HepG2 (cell line): ENCODE measurements around the gene TFF2. TPM values are rescaled to one million over a fixed set of nuclear protein-coding genes. Genes with fewer than 3 reads are reported as not detected.
A peak's percentile ranks its signal among the peaks of the same experiment; 100 is the strongest.

Experiments
- ATAC-seq: fragments of 200-7000 bp; cut with Tn5 transposase; 3 replicates; pipeline ENCODE4 v1.9.1; 2020; ENCODE audit warnings: mild to moderate bottlenecking, moderate library complexity
- BruUV-seq: library from RNA; stranded (reverse); fragments of 400-500 nt; replicated peaks from 2 replicates; lab custom pipeline; 2021; lab: Mats Ljungman, UMichigan
- CTCF ChIA-PET: fragments of 300-600 bp; formaldehyde crosslinking; extraction: SDS; loops from one replicate; lab custom pipeline; 2021; ENCODE audit warnings: low total read pairs, inconsistent platforms, low intra/inter-chr PET ratio; lab: Yijun Ruan, JAX
- POLR2A ChIA-PET: fragments of 350-600 bp; sonication (Branson Sonifier 250); formaldehyde crosslinking; loops from one replicate; lab custom pipeline; 2020; ENCODE audit warnings: antibody characterized with exemption, inconsistent platforms; lab: Yijun Ruan, JAX
- DNase-seq: peaks from one replicate; pipeline ENCODE4 v3.0.0-alpha.2; 2015; ENCODE audit warnings: low spot score
- FAIRE-seq: peaks from 3 replicates; lab custom pipeline; 2011; peaks lifted over from hg19 to GRCh38; lab: Jason Lieb, UNC
- H2AFZ ChIP-seq: one replicate; pipeline ENCODE4 v1.6.1; 2011; ENCODE audit warnings: low read length, inconsistent platforms
- H3K27ac ChIP-seq: fragments of 300-600 bp; 3 replicates; pipeline ENCODE4 v1.8.0; 2011; ENCODE audit warnings: mixed run types, mild to moderate bottlenecking, mixed read lengths, low read length, inconsistent platforms; ENCODE audit not compliant: insufficient read depth; ENCODE audit errors: extremely low read length
- H3K27me3 ChIP-seq, 2 experiments: fragments of 200-600 bp in 1 of 2; 2 replicates in 1 of 2; 3 replicates in 1 of 2; pipeline versions ENCODE4 v1.6.0 to v1.8.0; 2011; ENCODE audit warnings: low read length in 2 of 2, mild to moderate bottlenecking in 2 of 2, moderate library complexity in 2 of 2, inconsistent platforms in 1 of 2; ENCODE audit not compliant: insufficient read depth in 2 of 2, control insufficient read depth in 1 of 2
- H3K36me3 ChIP-seq, 2 experiments: fragments of 200-600 bp in 1 of 2; replicated peaks in 1 of 2; 2 replicates in 1 of 2; 3 replicates in 1 of 2; pipeline versions ENCODE4 v1.5.1 to v1.8.0; 2011; ENCODE audit warnings: low read length in 2 of 2, inconsistent platforms in 1 of 2; ENCODE audit not compliant: insufficient read depth in 2 of 2, control insufficient read depth in 1 of 2
- H3K4me1 ChIP-seq: 2 replicates; pipeline ENCODE4 v1.5.1; 2012; ENCODE audit warnings: low read length, inconsistent platforms; ENCODE audit not compliant: insufficient read depth
- H3K4me2 ChIP-seq: 2 replicates; pipeline ENCODE4 v1.6.0; 2011; ENCODE audit warnings: low read depth, low read length, inconsistent platforms
- H3K4me3 ChIP-seq, 3 experiments: fragments of 200-600 bp in 1 of 3; sonication (generic), shearing (Covaris generic) in 1 of 3; replicated peaks in 1 of 3; 2 replicates each; pipeline ENCODE4 v1.5.1; 2011 to 2016; ENCODE audit warnings: low read length in 3 of 3, inconsistent platforms in 2 of 3, low read depth in 2 of 3, mild to moderate bottlenecking in 2 of 3, control low read depth in 1 of 3, mixed read lengths in 1 of 3; ENCODE audit not compliant: insufficient read depth in 1 of 3
- H3K79me2 ChIP-seq: one replicate; pipeline ENCODE4 v1.6.1; 2011; ENCODE audit warnings: low read length, inconsistent platforms; ENCODE audit not compliant: insufficient read depth
- H3K9ac ChIP-seq: 2 replicates; pipeline ENCODE4 v1.6.0; 2011; ENCODE audit warnings: mild to moderate bottlenecking, low read depth, low read length, inconsistent platforms; ENCODE audit not compliant: insufficient read depth
- H3K9me3 ChIP-seq: 2 replicates; pipeline ENCODE4 v1.5.1; 2012; ENCODE audit warnings: mild to moderate bottlenecking, low read length
- H4K20me1 ChIP-seq: 2 replicates; pipeline ENCODE4 v1.6.0; 2011; ENCODE audit warnings: inconsistent platforms, mild to moderate bottlenecking, low read length, moderate library complexity; ENCODE audit not compliant: insufficient read depth
- AGO2 ChIP-seq: fragments of 200-400 bp; formaldehyde crosslinking; optimal IDR thresholded peaks from 2 replicates; pipeline ENCODE3; 2017; ENCODE audit warnings: mild to moderate bottlenecking, low read depth, low read length, moderate library complexity
- CEBPG ChIP-seq: IDR thresholded peaks from 2 replicates; pipeline ENCODE4 v1.6.1; 2016
- CHD4 ChIP-seq: fragments of 200-600 bp; sonication (generic); IDR thresholded peaks from 2 replicates; pipeline ENCODE4 v1.7.0; 2017; ENCODE audit warnings: mild to moderate bottlenecking, low read length, borderline replicate concordance
- HNRNPH1 ChIP-seq: fragments of 200-400 bp; formaldehyde crosslinking; optimal IDR thresholded peaks from 2 replicates; pipeline ENCODE3; 2017; ENCODE audit warnings: mild to moderate bottlenecking, low read depth, low read length
- IKZF4 ChIP-seq: sonication (generic); formaldehyde crosslinking; IDR thresholded peaks from 2 replicates; pipeline ENCODE4 v1.5.1; 2020; ENCODE audit warnings: borderline replicate concordance, mild to moderate bottlenecking, low read depth, missing genetic modification reagents; ENCODE audit errors: not compliant biosample characterization
- KDM1A ChIP-seq: IDR thresholded peaks from 2 replicates; pipeline ENCODE4 v1.6.1; 2016; ENCODE audit warnings: missing compliant biosample characterization
- MIER2 ChIP-seq: IDR thresholded peaks from 2 replicates; pipeline ENCODE4 v1.6.1; 2016; ENCODE audit warnings: missing biosample characterization, missing genetic modification reagents
- MIER3 ChIP-seq: IDR thresholded peaks from 2 replicates; pipeline ENCODE4 v1.6.1; 2016; ENCODE audit warnings: missing compliant biosample characterization, borderline replicate concordance
- SIN3B ChIP-seq: fragments of 150-350 bp; IDR thresholded peaks from 2 replicates; pipeline ENCODE4 v1.6.1; 2014; ENCODE audit warnings: low read length
- TCF7 ChIP-seq: sonication (generic); IDR thresholded peaks from 2 replicates; pipeline ENCODE4 v1.6.1; 2016; ENCODE audit warnings: antibody characterized with exemption, low read depth
- ZNF224 ChIP-seq: sonication (generic); formaldehyde crosslinking; IDR thresholded peaks from 2 replicates; pipeline ENCODE4 v1.5.0; 2020; ENCODE audit warnings: mild to moderate bottlenecking, missing genetic modification reagents
- ZNF296 ChIP-seq: sonication (generic); formaldehyde crosslinking; conservative IDR thresholded peaks from 2 replicates; pipeline ENCODE4 v1.5.0; 2020; ENCODE audit warnings: mild to moderate bottlenecking, missing genetic modification reagents
- ZNF44 ChIP-seq: sonication (generic); formaldehyde crosslinking; IDR thresholded peaks from 2 replicates; pipeline ENCODE4 v1.5.1; 2020; ENCODE audit warnings: mild to moderate bottlenecking, missing genetic modification reagents
- ZNF468 ChIP-seq: sonication (generic); formaldehyde crosslinking; IDR thresholded peaks from 2 replicates; pipeline ENCODE4 v1.8.0; 2022; ENCODE audit warnings: mild to moderate bottlenecking, moderate library complexity, missing genetic modification reagents
- ZNF558 ChIP-seq: sonication (generic); formaldehyde crosslinking; IDR thresholded peaks from 2 replicates; pipeline ENCODE4 v1.9.0; 2022; ENCODE audit warnings: mild to moderate bottlenecking, missing genetic modification reagents, borderline replicate concordance
- ZNF605 ChIP-seq: sonication (generic); formaldehyde crosslinking; IDR thresholded peaks from 2 replicates; pipeline ENCODE4 v1.8.0; 2022; ENCODE audit warnings: mild to moderate bottlenecking, missing genetic modification reagents
- ZNF629 ChIP-seq: sonication (generic); formaldehyde crosslinking; conservative IDR thresholded peaks from 2 replicates; pipeline ENCODE4 v1.5.0; 2020; ENCODE audit warnings: missing genetic modification reagents
- ZNF788 ChIP-seq: sonication (generic); formaldehyde crosslinking; IDR thresholded peaks from 2 replicates; pipeline ENCODE4 v1.5.0; 2020; ENCODE audit warnings: mild to moderate bottlenecking, missing genetic modification reagents, borderline replicate concordance
- WGBS: methylation state at CpG from one replicate; pipeline ENCODE4 v1.1.6; 2017; ENCODE audit warnings: low lambda C conversion rate; 5-methylcytosine and 5-hydroxymethylcytosine counted together
- in situ Hi-C: cut with HindIII; loops from 2 replicates; pipeline ENCODE4 v1.10.0; 2017; ENCODE audit warnings: low pct_unique_long_range_greater_than_20kb; ENCODE audit not compliant: extremely low pct_ligation_motif_present
- intact Hi-C: fragments of 100-400 bp; cut with micrococcal nuclease; formaldehyde crosslinking; loops from one replicate; pipeline ENCODE4 v1.10.0; 2022; ENCODE audit not compliant: unreplicated experiment
- polyA plus RNA-seq, 8 experiments: library from polyadenylated mRNA; depleted of rRNA in 3 of 8; stranded (reverse) in 7 of 8; unstranded in 1 of 8; fragments of >200 nt; fragmentation: Illumina TruSeq in 4 of 8; extraction: Trizol in 4 of 8; gene quantifications; 2 replicates each; pipeline versions ENCODE4 v1.2.1 to v1.2.3, GENCODE V29; 2011 to 2016; ENCODE audit warnings: low read depth in 4 of 8, missing spikeins in 1 of 8, mixed read lengths in 1 of 8; ENCODE audit not compliant: insufficient read depth in 1 of 8
- total RNA-seq, 5 experiments: library from RNA; depleted of rRNA; stranded (reverse); fragments of >200 nt; fragmentation: Illumina TruSeq; extraction: Trizol; gene quantifications; 2 replicates each; pipeline ENCODE4 v1.2.3, GENCODE V29; 2016; ENCODE audit warnings: low read depth in 1 of 5
- TF ChIP-seq, protein P1 (sequence below): sonication (generic); formaldehyde crosslinking; IDR thresholded peaks from 2 replicates; pipeline ENCODE4 v1.4.0; 2020; ENCODE audit warnings: missing genetic modification reagents
- TF ChIP-seq, protein P2 (sequence below): sonication (generic); formaldehyde crosslinking; conservative IDR thresholded peaks from 2 replicates; pipeline ENCODE4 v1.5.0; 2020; ENCODE audit warnings: missing genetic modification reagents

TFF2 gene
- total and polyA plus RNA-seq, 2 of the 13 experiments (the other 11 are each of a cell fraction or from before 2014, with no cell fraction given) = 1.5 TPM; not detected in 1

DNA sequence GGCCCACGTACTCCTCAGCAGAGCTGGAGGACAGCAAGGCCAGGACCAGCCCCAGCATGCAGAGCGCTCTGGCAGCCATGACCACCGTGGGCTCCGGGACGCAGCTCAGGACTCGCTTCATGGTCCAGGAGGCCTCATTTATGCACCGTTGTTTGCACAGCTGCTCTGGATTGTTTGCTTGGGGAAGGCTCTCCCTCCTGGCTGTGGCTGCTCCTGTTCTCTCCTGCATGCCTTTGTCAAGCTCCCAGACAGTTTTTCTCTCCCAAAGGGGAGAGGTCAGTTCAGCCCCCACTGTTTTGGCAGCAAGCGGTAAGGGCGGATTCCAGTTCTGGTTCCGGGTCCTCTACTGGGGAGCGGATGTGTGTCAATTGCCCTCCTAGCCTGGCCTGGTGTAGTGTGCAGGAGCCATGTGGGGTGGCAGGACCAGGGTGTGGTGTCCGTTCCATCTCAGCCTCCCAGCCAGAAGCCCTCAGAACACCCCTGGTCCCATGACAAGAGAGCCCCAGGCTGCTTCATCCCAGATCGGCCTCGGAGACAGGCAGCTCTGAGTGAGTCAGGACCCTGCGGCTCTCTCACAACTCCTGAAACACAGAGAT, 35.4 kb downstream of the TFF2 start, which contains the start of gene TFF3 (continued):
- TF ChIP-seq CHD4 (peak; percentile 52; the same call in 1 of the 2 replicates), AGO2 (no peak), IKZF4 (no peak), ZNF788 (0 out of 2 replicates have a peak, but pooled peaks have one; percentile 57), MIER3 (0 out of 2 replicates have a peak, but pooled peaks have one; percentile 37), ZNF605 (CRISPR knock-in tag) (0 out of 2 replicates have a peak, but pooled peaks have one; percentile 1), SIN3B (no peak), ZNF558 (no peak), MIER2 (CRISPR knock-in tag) (no peak)
- TF ChIP-seq, protein P1, sequence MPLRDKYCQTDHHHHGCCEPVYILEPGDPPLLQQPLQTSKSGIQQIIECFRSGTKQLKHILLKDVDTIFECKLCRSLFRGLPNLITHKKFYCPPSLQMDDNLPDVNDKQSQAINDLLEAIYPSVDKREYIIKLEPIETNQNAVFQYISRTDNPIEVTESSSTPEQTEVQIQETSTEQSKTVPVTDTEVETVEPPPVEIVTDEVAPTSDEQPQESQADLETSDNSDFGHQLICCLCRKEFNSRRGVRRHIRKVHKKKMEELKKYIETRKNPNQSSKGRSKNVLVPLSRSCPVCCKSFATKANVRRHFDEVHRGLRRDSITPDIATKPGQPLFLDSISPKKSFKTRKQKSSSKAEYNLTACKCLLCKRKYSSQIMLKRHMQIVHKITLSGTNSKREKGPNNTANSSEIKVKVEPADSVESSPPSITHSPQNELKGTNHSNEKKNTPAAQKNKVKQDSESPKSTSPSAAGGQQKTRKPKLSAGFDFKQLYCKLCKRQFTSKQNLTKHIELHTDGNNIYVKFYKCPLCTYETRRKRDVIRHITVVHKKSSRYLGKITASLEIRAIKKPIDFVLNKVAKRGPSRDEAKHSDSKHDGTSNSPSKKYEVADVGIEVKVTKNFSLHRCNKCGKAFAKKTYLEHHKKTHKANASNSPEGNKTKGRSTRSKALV = no peak

- DNase-seq (peak; percentile 62), FAIRE-seq (peak; percentile 34), ATAC-seq (peak; percentile 24)
- Histone ChIP-seq H3K27me3 (no peaks in the 10 kb centered on the region; a peak in 2 of 5 replicates), H3K4me2 (peak overlapping the region; percentile 83), H3K27ac (peak overlapping the region; percentile 23), H3K36me3 (no peaks in the 10 kb centered on the region), H4K20me1 (no peaks in the 10 kb centered on the region), H3K4me3 (peak overlapping the region; percentile 25 to 63 (median 41); a peak in 5 of 6 replicates), H2AFZ (no peak overlapping the region), H3K4me1 (peaks cover 61% of the 10 kb centered on the region), H3K9me3 (no peaks in the 10 kb centered on the region), H3K9ac (peak overlapping the region; percentile 38), H3K79me2 (no peaks in the 10 kb centered on the region)
- 0% methylated on average over 3 of the region's 6 CpGs for WGBS
- ChIA-PET CTCF (no interaction called here), POLR2A (no interaction called here)
- intact Hi-C loops = no loop called here
- in situ Hi-C loops = no loop called here
- TSS peak; percentile 73 for BruUV-seq
- TF ChIP-seq ZNF296 (CRISPR knock-in tag) (0 out of 2 replicates have a peak, but pooled peaks have one; percentile 44), ZNF44 (CRISPR knock-in tag) (no peak), CEBPG (CRISPR knock-in tag) (0 out of 2 replicates have a peak, but pooled peaks have one; percentile 8), TCF7 (peak; percentile 35), ZNF224 (CRISPR knock-in tag) (0 out of 2 replicates have a peak, but pooled peaks have one; percentile 81), HNRNPH1 (no peak), KDM1A (peak; percentile 80), ZNF605 (CRISPR knock-in tag) (peak; percentile 30; the same call in 1 of the 2 replicates), ZNF468 (CRISPR knock-in tag) (peak; percentile 28; the same call in 1 of the 2 replicates), ZNF629 (CRISPR knock-in tag) (peak; percentile 98)
- TF ChIP-seq, protein P2, sequence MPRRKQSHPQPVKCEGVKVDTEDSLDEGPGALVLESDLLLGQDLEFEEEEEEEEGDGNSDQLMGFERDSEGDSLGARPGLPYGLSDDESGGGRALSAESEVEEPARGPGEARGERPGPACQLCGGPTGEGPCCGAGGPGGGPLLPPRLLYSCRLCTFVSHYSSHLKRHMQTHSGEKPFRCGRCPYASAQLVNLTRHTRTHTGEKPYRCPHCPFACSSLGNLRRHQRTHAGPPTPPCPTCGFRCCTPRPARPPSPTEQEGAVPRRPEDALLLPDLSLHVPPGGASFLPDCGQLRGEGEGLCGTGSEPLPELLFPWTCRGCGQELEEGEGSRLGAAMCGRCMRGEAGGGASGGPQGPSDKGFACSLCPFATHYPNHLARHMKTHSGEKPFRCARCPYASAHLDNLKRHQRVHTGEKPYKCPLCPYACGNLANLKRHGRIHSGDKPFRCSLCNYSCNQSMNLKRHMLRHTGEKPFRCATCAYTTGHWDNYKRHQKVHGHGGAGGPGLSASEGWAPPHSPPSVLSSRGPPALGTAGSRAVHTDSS = no peak
Observed at GRCh38 chr21:42314616-42315295, 36.0 kb downstream of the TFF2 start.
